HG03103 (cell line): Measurements from ENCODE around the gene GALNT1.
A peak's percentile ranks its signal among the peaks of the same experiment; 100 is the strongest.
"Not testable (repeated sequence)": the region's sequence is repeated elsewhere in the genome, so short reads cannot be mapped to it uniquely, and the experiment has no call there.

ENCODE experiments used
- ATAC-seq: cut with Tn5 transposase; IDR thresholded peaks from one replicate; pipeline ENCODE4 v1.9.1; 2021; ENCODE audit warnings: low read depth; ENCODE audit not compliant: unreplicated experiment

Gene GALNT1

GRCh38 chr18:35581546-35581897 lies at the start of gene GALNT1:
Gene GALNT1, plus strand, starts transcription at chr18:35581740. Its CDS starts 72,923 bp downstream, at chr18:35654663.
- no peak for ATAC-seq

GRCh38 chr18:35533916-35534405 lies 47.6 kb upstream of the GALNT1 start:
- no peak for ATAC-seq

GRCh38 chr18:35535297-35535696 lies 46.2 kb upstream of the GALNT1 start:
- ATAC-seq: no peak

- no peak for ATAC-seq
Measured at GRCh38 chr18:35542356-35542755, 39.2 kb upstream of the GALNT1 start.

GRCh38 chr18:35547008-35547605 lies 34.4 kb upstream of the GALNT1 start:
- no peak for ATAC-seq

- no peak for ATAC-seq
Measured at GRCh38 chr18:35549564-35549963, 32.0 kb upstream of the GALNT1 start.

GRCh38 chr18:35553300-35553699 lies 28.2 kb upstream of the GALNT1 start:
- ATAC-seq: no peak

- ATAC-seq: not testable (repeated sequence)
Measured at GRCh38 chr18:35555538-35555937, 26.0 kb upstream of the GALNT1 start.

GRCh38 chr18:35559867-35560266 lies 21.7 kb upstream of the GALNT1 start:
- ATAC-seq: no peak

- peak; percentile 83 for ATAC-seq
Measured at GRCh38 chr18:35564795-35565453, 16.6 kb upstream of the GALNT1 start.

GRCh38 chr18:35566019-35566418 lies 15.5 kb upstream of the GALNT1 start:
- no peak for ATAC-seq

- ATAC-seq: no peak
Measured at GRCh38 chr18:35570182-35570581, 11.4 kb upstream of the GALNT1 start.

GRCh38 chr18:35571138-35571537 lies 10.4 kb upstream of the GALNT1 start:
- ATAC-seq: no peak

GRCh38 chr18:35572644-35573043 lies 8.9 kb upstream of the GALNT1 start:
- ATAC-seq: no peak

- ATAC-seq: no peak
Measured at GRCh38 chr18:35573531-35573930, 8.0 kb upstream of the GALNT1 start.

GRCh38 chr18:35576240-35576845 lies 5.2 kb upstream of the GALNT1 start:
- not testable (repeated sequence) for ATAC-seq

- peak; percentile 35 for ATAC-seq
Measured at GRCh38 chr18:35577045-35577848, 4.3 kb upstream of the GALNT1 start.

- no peak for ATAC-seq
Measured at GRCh38 chr18:35578481-35578880, 3.1 kb upstream of the GALNT1 start.

- ATAC-seq: no peak
Measured at GRCh38 chr18:35578936-35579335, 2.6 kb upstream of the GALNT1 start.

- ATAC-seq: peak; percentile 36
Measured at GRCh38 chr18:35580701-35581539, 620 bp upstream of the GALNT1 start.
